Ecto neural progenitor cell (in vitro differentiated cells): ENCODE measurements around the gene RNF223.
A peak's percentile ranks its signal among the peaks of the same experiment; 100 is the strongest.
"Not testable (repeated sequence)": the region's sequence is repeated elsewhere in the genome, so short reads cannot be mapped to it uniquely, and the experiment has no call there.

Experiments
- DNase-seq: peaks from one replicate; pipeline ENCODE4 v3.0.0-alpha.2; 2018; ENCODE audit warnings: low spot score

The RNF223 gene

GRCh38 chr1:1072849-1073742 is 1.0 kb downstream of the RNF223 start:
- DNase-seq, result no peak

DNA sequence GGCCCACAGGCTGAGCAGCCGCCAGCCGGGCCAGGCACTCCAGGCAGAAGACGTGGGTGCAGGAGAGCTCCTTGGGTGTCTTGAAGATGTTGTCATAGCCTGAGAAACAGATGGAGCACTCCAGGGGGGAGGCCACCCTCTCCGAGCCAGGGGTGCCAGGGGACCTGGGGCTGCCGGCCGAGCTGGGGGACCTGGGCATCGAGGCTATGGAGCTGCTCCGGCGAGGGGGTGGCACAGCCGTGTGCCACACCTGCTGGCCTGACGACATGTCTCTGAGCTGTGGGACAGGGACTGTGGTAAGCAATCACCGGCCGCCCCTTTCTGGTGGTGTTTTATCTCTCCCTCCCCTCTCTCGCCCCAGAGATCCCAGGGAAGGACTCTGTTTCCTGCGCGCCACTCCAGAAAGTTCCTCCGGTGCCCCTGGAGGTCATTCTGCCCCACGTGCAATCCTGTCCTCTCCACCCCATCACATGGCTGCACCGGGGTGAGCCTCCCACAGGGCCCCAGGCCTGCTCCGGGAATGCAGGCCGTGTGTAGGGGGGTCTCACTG is 1.7 kb downstream of the RNF223 start:
- no peak for DNase-seq

DNA sequence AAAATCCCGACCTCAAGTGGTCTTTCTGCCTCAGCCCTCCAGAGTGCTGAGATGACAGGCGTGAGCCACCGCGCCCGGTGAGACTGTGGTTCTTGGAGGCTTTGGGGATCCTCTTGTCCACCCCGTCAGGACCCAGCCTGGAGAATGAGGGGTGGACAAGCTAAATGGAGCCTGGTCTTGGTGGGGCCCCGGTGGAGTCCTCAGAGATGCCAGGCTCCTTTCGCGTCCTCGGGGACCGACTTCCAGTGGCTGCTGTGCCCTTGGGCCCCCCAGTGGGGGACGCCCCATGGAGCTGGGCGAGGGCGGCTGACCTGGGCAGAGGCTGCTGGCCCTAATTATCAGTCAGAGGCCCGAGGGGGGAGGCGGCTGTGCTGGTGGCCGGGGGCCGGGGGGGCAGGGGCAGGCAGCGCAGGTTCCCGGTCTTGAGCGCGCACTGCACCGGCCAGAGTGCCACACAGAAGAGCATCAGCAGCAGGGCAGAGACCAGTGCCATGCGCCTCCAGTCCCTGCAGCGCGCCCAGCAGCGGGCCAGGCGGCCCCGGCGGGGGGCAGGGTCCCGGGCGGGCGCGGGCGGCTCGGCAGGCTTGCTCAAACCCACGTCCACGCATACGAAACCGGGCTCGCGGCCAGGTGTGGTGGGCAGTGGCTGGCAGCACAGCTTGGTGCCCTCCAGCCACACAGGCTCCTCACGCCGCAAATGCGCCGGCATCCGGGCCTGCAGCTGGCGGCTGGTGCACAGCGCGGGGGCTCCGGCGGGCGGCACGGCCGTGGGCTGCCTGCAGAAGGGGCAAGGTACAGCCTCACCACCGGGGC is 2.4 kb downstream of the RNF223 start:
- DNase-seq, result no peak

- DNase-seq, result no peak
Measured at GRCh38 chr1:1069711-1070676, 4.1 kb downstream of the RNF223 start.

DNA sequence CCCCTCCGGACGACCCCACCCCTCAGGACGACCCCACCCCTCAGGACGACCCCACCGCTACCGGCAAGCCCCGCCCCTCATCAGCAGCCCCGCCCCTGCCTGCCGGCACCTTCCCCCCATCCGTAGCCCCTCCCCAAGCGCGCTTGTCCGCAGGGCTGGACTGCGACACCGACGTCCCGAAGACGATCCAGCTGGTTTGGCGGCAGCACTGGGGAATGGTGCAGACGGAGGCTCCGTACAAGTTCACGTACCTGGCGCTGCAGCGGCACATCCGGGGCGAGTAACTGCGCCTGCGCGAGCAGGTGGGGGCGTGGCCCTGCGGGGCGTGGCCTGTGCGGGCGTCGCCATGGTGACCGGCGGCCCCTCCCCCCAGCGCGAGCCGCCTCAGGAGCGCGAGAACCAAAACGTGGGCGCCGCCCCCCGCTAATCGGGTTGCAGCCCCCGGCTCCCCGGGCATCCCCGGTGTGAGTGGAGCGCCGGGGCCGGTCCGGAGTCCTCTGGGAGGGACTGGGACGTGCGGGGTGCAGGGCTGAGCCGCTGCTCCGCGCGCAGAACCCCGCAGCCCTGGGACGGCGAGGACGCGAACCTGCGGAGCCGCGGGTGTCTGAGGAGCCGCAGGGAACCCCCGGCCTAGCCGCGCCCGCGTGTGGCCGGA is 4.9 kb downstream of the RNF223 start:
- peak; percentile 95 for DNase-seq

- peak; percentile 72 for DNase-seq
Measured at GRCh38 chr1:1068517-1069055, 5.5 kb downstream of the RNF223 start.

DNA sequence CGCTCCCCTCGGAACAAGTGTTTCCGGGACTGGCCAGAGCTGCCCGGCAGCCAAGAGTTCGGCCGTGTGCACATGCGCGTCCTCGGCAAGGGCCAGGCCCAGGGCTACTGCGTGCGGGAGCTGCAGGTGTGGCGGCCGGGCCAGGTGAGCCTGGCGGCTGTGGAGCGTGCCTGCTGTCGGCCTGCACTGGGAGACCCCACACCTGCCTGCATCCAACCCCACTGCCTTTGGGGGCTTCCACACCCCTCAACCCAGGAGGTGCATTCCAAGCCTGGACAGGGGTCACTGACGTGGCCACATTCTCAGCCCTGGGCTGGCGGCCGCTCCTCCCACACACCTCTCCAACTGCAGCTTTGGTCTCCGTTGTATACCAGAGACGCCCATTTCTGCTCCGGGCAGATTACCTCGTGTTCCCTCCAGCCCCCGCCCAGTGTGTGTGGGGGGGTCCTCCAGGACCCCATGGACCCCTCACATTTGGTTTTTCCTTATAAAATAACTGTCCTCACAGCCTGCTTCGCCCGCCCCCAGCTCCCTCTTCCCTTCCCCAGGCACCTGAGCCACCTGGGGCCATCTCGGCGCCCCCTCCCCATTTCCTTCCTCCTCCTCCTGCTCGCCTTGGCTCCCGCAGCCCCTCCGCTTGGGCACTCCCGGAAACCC is 6.1 kb downstream of the RNF223 start:
- DNase-seq, result no peak

GRCh38 chr1:1067284-1067859 is 6.7 kb downstream of the RNF223 start:
- DNase-seq, result no peak

DNA sequence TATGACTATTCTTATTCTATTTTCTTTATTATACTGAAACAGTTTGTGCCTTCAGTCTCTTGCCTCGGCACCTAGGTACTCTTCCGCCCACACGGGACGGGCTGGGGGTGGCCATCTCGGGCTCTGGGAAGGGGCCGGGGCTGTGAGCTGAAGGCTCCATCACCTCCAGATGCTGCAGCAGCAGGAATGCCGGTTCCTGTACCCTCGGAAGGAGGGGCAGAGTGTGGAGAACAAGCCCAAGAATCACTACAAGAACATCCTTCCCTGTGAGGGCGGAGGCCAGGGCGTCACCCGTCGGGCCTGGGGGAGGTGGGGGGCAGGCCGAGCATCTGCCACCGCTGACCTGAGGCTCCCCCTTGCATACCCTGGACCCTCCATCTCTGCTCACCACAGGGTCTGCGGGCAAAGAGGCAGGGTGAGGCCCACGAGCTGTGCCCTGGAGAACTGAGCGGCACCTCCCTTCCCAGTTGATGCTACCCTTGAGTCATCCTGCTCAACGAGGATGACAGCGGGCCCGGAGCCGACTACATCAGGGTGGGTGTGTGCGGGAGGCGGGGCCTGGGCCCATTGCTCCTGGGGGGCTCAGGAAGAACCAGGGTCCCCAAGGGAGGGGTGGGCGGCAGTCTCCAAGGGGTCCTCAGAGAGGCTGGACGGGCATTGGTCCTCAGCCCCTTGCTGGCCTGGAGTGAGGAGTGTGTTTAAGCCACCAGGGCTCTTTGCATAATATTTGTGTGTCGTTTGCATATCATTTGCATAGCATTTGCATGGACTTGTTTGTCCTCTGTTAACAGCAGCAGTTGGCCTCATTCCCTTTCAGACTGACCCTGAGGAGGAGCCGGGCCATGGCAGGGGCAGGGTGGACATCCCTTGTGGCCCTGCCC is 7.5 kb downstream of the RNF223 start:
- no peak for DNase-seq

- not testable (repeated sequence) for DNase-seq
Measured at GRCh38 chr1:1065940-1066304, 8.2 kb downstream of the RNF223 start.

- DNase-seq, result no peak
Measured at GRCh38 chr1:1065265-1065939, 8.7 kb downstream of the RNF223 start.

- peak; percentile 82 for DNase-seq
Measured at GRCh38 chr1:1063945-1064831, 9.9 kb downstream of the RNF223 start.

- no peak for DNase-seq
Measured at GRCh38 chr1:1063261-1063944, 10.7 kb downstream of the RNF223 start.

DNA sequence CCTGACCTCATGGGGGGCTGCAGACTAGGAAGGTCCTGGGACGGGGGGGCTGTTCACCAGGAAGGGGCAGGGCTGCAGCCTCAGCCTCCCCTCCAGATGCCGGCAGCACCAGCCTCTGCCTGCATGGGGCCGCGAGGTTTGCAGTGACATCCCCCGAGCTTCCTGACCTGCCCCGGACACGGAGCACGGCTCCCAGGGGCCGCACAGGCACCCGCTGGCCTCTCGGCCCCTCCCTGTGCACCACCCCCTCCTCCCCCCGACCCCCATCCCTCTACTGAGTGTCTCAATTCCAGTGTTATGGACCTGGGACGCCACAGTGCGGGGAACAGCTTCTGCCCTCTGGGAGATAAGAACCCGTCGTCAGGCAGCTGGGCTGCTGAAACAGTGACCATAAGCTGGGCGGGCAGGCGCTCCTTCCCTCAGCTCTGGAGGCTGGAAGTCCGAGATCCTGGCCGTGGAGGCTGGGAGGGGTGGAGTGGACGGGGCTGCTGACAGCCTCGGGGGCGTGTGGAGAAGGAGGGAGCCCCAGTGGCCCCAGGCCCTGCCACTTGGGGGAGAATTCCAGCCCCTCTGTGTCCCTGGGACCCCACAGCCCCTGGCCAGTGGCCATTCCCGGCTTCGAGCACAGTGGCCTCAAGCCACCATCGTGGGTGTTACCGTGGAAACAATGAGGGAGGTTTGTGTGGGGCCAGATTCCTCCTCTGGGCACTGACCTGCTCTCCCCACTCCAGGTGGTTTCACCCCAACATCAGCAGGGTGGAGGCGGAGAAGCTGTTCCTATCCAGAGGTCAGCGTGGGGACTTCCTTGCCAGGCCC is 11.6 kb downstream of the RNF223 start:
- DNase-seq, result no peak

DNA sequence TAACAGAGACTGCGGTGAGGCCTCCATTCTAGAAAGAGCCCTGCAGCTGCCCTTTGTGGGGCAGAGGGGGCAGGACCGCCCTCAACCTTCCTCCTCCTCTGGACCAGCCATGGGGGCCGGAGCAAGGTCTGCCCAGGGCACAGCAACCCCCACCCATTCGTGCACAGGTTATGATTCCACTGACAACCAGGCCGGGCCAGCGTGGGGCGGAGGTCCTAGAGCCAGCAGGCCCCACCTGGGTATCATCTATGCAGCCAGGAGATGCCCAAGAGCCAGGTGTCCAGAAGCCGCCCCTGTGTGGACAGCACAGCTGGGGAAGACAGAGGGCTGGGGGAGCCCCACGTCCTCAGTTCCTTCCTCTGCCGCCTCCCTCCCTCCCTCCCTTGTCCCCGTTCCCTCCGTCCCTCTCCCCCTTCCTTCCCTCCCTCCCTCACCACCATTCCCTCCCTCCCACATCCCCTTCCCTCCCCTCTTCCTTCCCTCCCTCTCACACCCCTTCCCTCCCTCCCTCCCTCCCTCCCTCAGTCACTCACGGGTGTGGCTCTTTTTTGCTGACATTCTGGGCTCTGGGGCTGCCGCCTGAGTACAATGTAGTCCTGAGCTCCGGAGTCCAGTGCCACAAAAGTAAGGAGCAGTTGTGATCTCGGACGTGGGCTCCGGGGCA is 12.3 kb downstream of the RNF223 start:
- DNase-seq, result no peak
